HG02884 (cell line): ENCODE measurements around the gene ZDHHC8.

Experiments used
- ATAC-seq: cut with Tn5 transposase; IDR thresholded peaks from one replicate; pipeline ENCODE4 v1.9.1; 2021; ENCODE audit warnings: mild to moderate bottlenecking, moderate library complexity; ENCODE audit not compliant: unreplicated experiment

ZDHHC8 gene

GRCh38 chr22:20131597-20131858 lies at the start of gene ZDHHC8:
Gene ZDHHC8, plus strand, starts transcription at chr22:20131804. Its CDS starts 144 bp downstream, at chr22:20131948.
- peak; percentile 45 for ATAC-seq

GRCh38 chr22:20083157-20083890 lies 48.3 kb upstream of the ZDHHC8 start:
- ATAC-seq = no peak

- ATAC-seq = no peak
Measured at GRCh38 chr22:20083891-20084546, 47.6 kb upstream of the ZDHHC8 start.

GRCh38 chr22:20084547-20085413 lies 46.8 kb upstream of the ZDHHC8 start:
- ATAC-seq = no peak

- ATAC-seq = no peak
Measured at GRCh38 chr22:20085651-20086050, 46.0 kb upstream of the ZDHHC8 start.

GRCh38 chr22:20086101-20086599 lies 45.5 kb upstream of the ZDHHC8 start:
- ATAC-seq = no peak

- ATAC-seq = no peak
Measured at GRCh38 chr22:20086763-20087162, 44.8 kb upstream of the ZDHHC8 start.

GRCh38 chr22:20087319-20088262 lies 44.0 kb upstream of the ZDHHC8 start:
- no peak for ATAC-seq

- no peak for ATAC-seq
Measured at GRCh38 chr22:20088263-20088648, 43.3 kb upstream of the ZDHHC8 start.

- no peak for ATAC-seq
Measured at GRCh38 chr22:20089226-20089976, 42.2 kb upstream of the ZDHHC8 start.

- ATAC-seq = no peak
Measured at GRCh38 chr22:20089977-20090729, 41.5 kb upstream of the ZDHHC8 start.

- ATAC-seq = no peak
Measured at GRCh38 chr22:20090730-20091240, 40.8 kb upstream of the ZDHHC8 start.

GRCh38 chr22:20091690-20092476 lies 39.7 kb upstream of the ZDHHC8 start:
- no peak for ATAC-seq

- ATAC-seq = no peak
Measured at GRCh38 chr22:20092477-20092854, 39.1 kb upstream of the ZDHHC8 start.

- no peak for ATAC-seq
Measured at GRCh38 chr22:20093418-20094196, 38.0 kb upstream of the ZDHHC8 start.

GRCh38 chr22:20094197-20094807 lies 37.3 kb upstream of the ZDHHC8 start:
- no peak for ATAC-seq

- ATAC-seq = no peak
Measured at GRCh38 chr22:20095521-20095920, 36.1 kb upstream of the ZDHHC8 start.
